GDM1 (cell line): Measurements from ENCODE around the gene DEFB123.
"Not testable (repeated sequence)": the region's sequence is repeated elsewhere in the genome, so short reads cannot be mapped to it uniquely, and the experiment has no call there.

Source experiments
- DNase-seq: peaks from one replicate; lab custom pipeline; 2025; lab: John Stamatoyannopoulos, UW

The DEFB123 gene

GRCh38 chr20:31440012-31440659 is at the start of gene DEFB123:
DEFB123 (plus strand) TSS chr20:31440632; CDS start chr20:31440699, 67 bp downstream.
- no peak for DNase-seq

GRCh38 chr20:31392836-31393235 is 47.6 kb upstream of the DEFB123 start:
- no peak for DNase-seq

GRCh38 chr20:31394900-31395299 is 45.5 kb upstream of the DEFB123 start:
- DNase-seq, result no peak

GRCh38 chr20:31403886-31404285 is 36.5 kb upstream of the DEFB123 start:
- DNase-seq, result no peak

- no peak for DNase-seq
Measured at GRCh38 chr20:31406115-31406514, 34.3 kb upstream of the DEFB123 start, which contains the start of gene DEFB121. DEFB121 (minus strand) TSS chr20:31406215; CDS start chr20:31406152, 63 bp downstream.

GRCh38 chr20:31410011-31410410 is 30.4 kb upstream of the DEFB123 start:
- no peak for DNase-seq

- DNase-seq, result no peak
Measured at GRCh38 chr20:31414381-31414780, 26.1 kb upstream of the DEFB123 start.

- no peak for DNase-seq
Measured at GRCh38 chr20:31415653-31416052, 24.8 kb upstream of the DEFB123 start.

- DNase-seq, result no peak
Measured at GRCh38 chr20:31418307-31418706, 22.1 kb upstream of the DEFB123 start.

GRCh38 chr20:31425797-31426196 is 14.6 kb upstream of the DEFB123 start:
- no peak for DNase-seq

- DNase-seq, result not testable (repeated sequence)
Measured at GRCh38 chr20:31426891-31427551, 13.4 kb upstream of the DEFB123 start.

GRCh38 chr20:31427576-31427975 is 12.9 kb upstream of the DEFB123 start:
- DNase-seq, result not testable (repeated sequence)

- no peak for DNase-seq
Measured at GRCh38 chr20:31430568-31431115, 9.8 kb upstream of the DEFB123 start.

- DNase-seq, result no peak
Measured at GRCh38 chr20:31446084-31446819, 5.8 kb downstream of the DEFB123 start.

- no peak for DNase-seq
Measured at GRCh38 chr20:31449511-31450414, 9.3 kb downstream of the DEFB123 start.

GRCh38 chr20:31452575-31452974 is 12.1 kb downstream of the DEFB123 start:
- no peak for DNase-seq

GRCh38 chr20:31454361-31454760 is 13.9 kb downstream of the DEFB123 start:
- no peak for DNase-seq

- DNase-seq, result not testable (repeated sequence)
Measured at GRCh38 chr20:31470946-31471345, 30.5 kb downstream of the DEFB123 start.

GRCh38 chr20:31472395-31473330 is 32.2 kb downstream of the DEFB123 start:
- DNase-seq, result no peak

GRCh38 chr20:31473331-31474096 is 33.1 kb downstream of the DEFB123 start:
- DNase-seq, result no peak
